ENCODE measurements around the gene TRAF3IP3.
"Not testable (repeated sequence)": the region's sequence is repeated elsewhere in the genome, so short reads cannot be mapped to it uniquely, and the experiment has no call there.

Gene TRAF3IP3

DNA sequence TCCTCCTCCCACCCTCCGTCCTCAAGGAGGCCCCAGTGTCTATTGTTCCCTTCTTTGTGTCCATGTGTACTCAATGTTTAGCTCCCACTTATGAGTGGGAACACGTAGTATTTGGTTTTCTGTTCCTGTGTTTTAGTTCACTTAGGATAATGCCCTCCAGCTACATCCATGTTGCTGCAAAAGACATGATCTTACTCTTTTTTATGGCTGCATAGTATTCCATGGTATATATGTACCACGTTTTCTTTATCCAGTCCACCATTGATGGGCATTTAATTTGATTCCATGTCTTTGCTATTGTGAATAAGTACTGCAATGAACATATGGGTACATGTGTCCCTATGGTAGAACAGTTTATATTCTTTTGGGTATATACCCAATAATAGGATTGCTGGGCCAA is 37.9 kb downstream of the TRAF3IP3 start:
- not testable (repeated sequence) for DNase-seq (ENCODE audit: low read depth in 2 of 2, low spot score in 1 of 2)

DNA sequence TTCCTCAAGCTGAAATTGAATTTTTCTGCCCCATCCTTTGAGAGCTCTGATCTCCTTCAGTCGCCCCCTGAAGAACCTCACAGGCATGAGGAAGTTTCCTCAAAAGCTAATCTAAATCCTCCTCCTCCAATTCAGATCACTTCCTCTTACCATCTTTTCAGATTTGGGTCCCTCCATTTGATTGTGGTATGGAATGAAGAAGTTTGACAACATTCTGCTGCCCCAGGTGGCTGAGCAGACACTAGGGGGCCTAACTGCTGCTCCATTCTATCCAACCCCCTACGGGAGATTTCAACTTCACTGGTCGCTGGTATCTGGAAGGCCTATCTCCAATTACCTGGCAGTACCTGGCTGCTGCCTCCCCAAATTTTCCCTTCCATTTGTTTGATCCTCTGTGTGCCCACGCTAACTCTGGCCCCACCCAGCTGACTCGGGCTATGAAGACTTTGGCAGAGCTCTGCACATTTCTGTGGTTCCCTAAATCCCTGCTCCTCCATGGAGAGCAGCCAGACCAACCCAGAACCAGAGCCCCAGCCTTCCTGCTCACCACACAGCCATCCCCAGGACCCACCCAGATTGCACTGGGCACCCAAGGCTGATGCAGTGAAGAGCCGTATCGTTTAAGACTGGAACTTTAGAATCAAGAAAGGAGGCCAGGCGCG is 42.3 kb downstream of the TRAF3IP3 start:
- no peak for DNase-seq (ENCODE audit: low read depth in 2 of 2, low spot score in 1 of 2)

DNA sequence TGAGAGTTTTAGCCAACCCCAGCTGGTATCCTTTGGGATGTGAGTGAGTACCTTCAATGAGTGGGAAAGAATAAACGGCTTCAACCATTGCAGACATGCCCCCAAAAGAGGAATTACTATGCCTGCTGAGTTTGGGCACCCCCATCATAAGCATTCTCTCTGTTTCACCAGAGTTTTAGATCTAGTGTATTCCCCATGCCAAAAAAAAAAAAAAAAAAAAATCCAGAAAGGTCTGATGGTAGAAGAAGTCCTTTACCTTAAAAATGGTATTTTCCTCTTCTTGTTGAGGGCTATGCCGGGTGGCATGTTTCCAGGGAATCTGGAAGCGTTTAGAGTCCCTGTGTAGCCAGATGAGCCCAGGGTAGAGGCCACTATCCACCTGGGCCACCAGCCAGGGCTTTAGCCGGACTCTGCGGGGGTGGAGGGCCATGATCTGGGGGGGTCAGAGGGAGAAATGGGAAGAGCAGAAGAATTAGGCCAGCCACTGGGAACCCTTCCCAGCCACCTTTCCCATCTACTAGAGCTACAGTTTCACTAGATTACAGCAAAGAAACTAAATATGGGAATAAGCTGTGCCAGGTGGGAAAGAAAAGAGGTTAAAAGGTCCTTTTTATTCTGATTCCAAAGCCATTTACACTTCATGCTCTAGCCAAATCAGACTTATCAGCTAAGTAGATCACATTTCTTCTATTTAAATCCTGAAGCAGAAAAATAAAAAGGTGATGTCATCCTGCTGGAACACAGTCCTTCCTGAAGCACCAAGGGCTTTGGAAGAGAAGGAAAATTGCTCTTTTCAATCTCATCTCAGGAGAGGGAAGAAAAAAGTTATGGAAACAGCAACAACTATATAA is 45.4 kb downstream of the TRAF3IP3 start:
- no peak for DNase-seq (ENCODE audit: low read depth in 2 of 2, low spot score in 1 of 2)

DNA sequence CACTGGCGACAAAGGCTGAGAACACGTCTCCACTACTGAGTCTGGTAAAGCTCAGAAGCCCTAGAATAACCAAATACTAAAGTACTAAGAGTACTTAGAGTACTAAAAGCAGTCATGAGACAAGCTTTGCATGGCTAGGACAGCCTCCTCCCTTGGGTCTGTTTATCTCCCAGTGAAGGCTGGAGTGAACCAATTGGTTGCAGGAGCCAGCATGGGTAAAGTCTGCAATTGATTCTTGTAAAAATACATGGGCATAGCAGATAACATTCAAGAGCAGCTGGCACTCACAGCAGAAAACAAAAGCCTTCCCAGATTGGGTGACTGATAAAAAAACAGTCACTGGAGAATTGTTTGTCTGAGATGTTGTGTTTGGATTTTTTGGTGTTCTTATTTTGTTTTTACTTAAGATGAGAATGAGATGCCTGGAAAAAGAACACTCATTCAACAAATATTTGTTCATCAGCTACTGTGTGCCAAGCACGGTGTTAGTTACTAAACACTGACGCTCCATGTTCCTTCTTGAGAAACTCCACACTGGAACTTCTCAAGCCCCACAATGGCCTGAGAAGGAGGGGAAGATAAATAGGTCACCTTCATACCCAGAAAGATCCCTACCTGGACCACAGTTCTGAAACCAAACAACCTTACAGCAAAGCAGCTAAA is 46.4 kb downstream of the TRAF3IP3 start:
- DNase-seq (ENCODE audit: low read depth in 2 of 2, low spot score in 1 of 2), result no peak

DNA sequence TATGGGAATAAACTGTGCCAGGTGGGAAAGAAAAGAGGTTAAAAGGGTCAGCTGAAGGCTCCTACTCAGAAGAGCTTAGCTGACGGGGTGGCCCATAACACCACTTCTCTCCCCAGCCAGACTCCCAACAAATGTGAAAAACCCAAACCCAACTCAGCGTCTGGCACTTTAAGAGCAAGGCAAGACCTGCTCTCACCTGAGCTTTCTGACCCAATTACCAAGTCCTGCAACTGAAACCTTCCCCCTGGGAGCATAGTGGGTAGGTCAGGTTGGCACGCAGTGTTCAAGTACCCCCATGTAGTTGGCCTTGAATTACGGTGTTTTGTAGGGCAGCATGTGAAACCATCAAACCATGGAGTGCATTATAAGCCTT is 46.9 kb downstream of the TRAF3IP3 start:
- no peak for DNase-seq (ENCODE audit: low read depth in 2 of 2, low spot score in 1 of 2)

DNA sequence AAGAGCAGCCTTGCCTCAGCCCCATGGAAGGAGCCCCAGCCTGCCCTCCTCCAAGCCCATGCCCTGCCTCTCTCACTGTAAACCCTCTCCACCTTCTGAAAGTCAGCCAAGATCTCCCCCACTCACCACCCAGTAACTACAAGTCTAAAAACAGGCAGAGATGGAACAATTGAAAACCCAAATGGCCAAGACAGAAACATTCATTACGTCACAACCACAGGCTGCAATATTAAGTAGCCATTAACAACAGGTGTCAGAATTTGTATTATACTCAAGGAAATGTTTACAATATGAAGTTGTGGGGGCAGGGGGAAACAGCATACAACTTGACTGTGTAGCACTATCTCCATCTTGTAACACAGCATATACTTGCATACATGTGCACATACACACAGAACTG is 47.7 kb downstream of the TRAF3IP3 start:
- no peak for DNase-seq (ENCODE audit: low read depth in 2 of 2, low spot score in 1 of 2)

DNA sequence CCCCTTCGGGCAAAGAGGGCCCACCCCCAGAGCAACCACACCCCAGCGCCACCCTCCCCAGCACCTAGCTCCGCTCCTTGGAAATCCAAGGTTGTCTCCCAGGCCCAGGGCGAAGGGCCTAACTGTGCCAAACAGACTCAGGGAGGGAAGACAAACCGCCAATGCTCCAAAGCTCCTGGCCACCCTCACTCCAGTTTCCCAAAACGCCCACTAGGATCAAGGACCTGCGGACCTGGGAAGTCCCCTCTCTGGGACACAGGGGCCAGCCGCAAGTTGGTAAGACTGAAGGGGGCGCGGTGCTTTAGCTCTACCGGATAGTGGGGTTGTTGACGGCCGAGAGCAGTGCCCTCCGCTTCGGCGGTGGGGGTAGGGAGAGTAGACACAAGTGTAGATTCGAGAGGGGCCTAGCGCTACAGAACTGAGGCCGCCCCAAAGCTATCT is 49.5 kb downstream of the TRAF3IP3 start:
- DNase-seq (ENCODE audit: low read depth in 2 of 2, low spot score in 1 of 2), result no peak

DNA sequence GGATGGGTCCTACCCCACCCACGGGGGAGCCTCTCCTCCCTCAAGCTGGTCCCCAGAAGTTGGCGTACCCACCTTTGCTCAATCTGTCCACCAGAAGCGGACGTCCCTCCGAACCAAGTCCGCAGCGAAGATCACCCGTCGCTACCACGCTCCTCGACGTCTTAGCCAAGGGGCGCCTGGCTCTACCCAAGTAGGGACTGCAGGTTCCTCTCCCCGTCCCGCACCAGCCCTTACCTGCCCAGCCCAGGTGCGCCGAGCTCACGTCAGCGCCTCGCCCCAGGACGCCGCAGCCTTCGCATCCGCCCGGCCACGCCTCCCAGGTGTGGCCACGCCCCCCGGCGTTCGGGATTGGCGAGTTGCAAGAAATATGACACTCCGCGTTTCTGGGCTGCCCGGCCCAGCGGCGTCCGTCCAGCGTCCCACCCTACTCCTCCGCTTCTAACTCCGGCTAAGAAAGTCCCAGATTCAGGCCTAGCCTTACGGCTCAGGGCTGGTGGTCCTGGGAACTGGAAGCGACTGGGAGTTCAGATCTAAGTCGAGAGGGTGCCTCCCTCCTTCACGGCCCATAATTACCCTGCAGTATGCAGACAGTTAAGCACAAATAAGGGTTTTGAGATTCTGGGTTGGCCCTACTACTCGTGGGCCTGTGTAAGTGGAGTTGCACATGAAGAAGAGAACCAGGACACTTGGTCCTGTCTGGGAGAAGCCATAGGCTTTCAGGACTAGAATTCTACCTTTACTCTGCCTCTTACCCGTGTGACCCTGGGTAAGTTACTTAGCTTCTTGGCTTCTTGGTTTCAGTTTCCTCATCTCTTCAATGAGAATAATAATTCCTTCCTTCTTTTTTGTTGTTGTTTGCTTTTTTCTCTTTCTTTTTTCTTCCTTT is 50.3 kb downstream of the TRAF3IP3 start, which contains the start of gene IRF6:
Gene IRF6 (minus strand): TSS at position 268 of the 886 bp plus-strand sequence. CDS start 4,729 bp downstream, outside the sequence.
- DNase-seq (ENCODE audit: low read depth in 2 of 2, low spot score in 1 of 2), result peak; percentile 43 to 44

DNA sequence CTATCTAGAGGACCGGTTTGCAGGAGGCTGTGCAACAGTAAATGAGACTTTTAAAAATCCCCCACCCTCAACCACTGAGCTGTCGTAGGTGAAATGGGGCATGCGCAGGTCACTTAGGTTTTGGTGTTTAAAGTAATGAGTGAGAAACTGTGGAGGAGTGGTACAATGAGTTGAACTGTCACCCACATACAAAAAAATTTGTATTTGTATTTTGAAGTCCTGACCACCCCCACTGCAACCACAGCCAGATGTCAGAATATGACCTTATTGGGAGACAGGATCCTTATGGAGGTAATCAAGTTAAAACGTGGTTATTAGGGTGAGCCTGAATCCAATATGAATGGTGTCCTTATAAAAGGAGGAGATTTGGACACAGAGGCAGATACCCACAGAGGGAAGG is 51.7 kb downstream of the TRAF3IP3 start:
- DNase-seq (ENCODE audit: low read depth in 2 of 2, low spot score in 1 of 2), result no peak

DNA sequence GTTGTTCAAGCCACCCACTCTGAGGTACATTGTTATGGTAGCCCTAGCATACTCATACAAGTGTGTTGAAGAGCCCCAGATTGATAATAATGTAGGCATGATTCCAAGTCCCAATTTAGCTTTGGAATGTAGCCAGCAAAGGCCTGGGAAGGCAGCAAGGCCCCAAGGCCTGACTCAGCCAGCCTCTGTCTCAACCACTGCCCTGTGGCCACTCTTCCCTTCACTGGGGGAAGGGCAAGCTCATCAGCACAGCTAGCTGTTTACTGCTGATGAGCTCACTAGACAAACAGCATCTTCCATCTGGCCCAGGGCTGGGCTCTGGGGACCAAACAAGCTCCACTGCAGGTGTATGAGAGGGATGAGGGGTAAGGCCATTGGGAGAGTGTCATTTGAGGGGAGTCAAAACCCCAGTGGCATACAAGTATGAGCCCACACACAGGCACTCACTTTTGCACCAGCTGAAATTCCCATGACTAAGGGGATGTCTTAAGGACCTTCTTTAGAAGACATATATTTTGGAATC is 52.3 kb downstream of the TRAF3IP3 start:
- no peak for DNase-seq (ENCODE audit: low read depth in 2 of 2, low spot score in 1 of 2)

DNA sequence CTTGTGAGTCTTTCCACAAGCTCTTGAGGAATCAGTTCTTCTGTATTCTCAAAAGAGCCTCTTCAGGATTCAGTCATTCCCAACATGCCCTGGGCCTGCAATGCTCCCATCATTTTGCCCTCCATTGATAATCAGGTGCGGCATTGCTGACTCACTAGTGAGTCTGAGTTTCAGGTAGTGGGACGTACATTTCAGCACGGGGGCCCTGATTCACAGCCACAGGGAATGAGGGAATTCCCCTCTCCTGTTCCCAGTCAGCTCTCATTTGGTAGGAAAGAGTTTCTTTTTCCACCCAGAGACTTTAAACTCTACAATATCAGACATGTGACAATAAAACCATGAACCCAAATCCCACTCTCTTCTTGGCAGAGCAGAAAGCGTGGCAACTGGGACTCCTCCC is 53.8 kb downstream of the TRAF3IP3 start:
- DNase-seq (ENCODE audit: low read depth in 2 of 2, low spot score in 1 of 2), result no peak

DNA sequence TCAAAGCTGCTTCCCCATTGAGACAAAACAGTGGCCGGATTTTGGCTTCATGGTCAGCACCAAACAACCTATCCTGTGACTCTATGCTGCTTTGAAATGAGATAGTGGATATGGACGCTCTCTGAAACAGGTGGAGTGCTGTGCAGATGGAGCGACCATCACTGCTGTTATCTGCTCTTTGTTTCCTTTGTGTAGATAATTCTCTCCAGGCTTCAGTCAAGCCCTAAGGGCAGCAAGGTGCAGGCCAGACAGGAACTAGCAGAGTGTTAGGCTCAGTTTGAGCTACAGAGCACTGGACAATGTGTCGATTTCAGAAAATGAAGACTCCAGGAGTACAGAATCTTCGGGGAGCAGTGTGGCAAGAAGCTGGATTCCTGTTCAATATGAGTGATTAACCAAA is 54.9 kb downstream of the TRAF3IP3 start:
- DNase-seq (ENCODE audit: low read depth in 2 of 2, low spot score in 1 of 2), result no peak

DNA sequence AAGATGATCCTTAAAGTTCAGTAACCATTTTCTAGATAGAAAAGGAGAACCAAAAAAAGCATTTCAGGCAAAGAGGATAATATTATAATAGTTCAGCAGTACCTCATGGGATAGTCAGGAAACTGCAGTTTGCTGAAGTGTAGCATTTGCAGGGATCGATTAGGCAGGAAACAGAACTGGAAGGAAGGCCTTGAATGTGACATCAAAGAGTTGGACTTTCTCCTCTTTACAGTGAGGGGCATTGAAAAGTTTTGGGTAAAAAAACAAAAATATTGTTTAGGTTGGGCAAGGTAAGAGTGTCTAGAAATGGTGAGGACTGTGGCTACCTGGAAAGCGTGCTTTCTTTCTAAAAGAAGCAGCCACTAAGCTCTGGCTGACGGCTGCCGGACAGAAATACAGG is 58.0 kb downstream of the TRAF3IP3 start:
- no peak for DNase-seq (ENCODE audit: low read depth in 2 of 2, low spot score in 1 of 2)

DNA sequence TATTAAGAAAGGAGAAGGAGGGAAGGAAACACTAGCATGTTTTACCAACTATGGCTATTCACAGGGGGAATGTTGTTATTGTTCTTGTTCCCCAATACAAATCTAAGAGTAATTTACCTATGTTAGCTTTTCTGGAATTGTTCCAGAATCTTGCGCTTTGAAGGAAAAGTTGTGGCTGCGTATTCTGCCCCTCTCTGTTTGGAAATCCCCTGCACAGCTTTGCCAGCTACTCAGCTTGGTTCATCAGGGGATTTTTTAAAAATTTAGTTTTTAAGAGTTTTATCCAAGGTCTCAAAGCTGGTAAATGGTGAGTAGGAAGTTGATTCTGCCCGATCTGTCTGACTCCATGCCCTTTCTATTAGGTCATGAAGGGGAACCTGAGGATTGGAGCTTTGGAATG is 59.6 kb downstream of the TRAF3IP3 start:
- DNase-seq (ENCODE audit: low read depth in 2 of 2, low spot score in 1 of 2), result no peak

DNA sequence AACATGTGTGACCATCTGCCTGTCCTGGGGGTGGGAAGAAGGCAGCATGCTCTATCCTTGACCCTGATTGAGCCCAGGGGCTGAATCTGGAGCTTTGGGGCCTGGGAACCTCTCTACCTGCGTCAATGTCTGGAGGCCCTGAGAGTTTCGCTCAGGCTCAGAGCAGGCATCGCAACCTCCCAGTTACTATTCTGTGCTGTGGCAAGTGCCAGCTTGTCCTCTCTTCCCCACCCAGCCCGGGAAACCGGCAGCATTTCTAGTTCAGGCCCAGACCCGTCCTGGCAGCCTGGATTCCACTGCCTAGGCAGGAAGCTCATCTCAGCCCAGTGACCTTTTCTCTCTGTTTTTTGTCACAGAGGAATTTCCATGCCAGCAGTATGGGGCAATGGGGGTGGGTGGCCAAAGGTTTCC is 60.1 kb downstream of the TRAF3IP3 start:
- DNase-seq (ENCODE audit: low read depth in 2 of 2, low spot score in 1 of 2), result no peak

DNA sequence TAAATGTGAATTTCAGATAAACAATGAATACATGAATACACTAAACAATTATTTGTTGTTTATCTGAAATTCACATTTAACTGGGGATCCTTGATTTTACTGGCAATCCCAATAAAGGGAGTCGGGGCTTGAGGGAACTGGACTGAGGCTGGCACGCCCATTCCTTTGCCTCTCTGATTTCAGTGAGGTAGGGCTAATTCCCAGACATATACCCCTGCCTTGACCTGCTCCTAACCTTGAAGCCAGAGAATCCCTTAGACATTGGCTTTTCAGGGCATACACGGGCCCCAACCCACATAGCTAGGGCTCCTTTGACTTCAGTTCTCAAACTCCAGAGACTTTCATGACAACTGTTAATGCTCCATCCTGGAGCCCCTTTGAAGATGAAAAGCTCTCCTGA is 61.1 kb downstream of the TRAF3IP3 start:
- DNase-seq (ENCODE audit: low read depth in 2 of 2, low spot score in 1 of 2), result no peak

DNA sequence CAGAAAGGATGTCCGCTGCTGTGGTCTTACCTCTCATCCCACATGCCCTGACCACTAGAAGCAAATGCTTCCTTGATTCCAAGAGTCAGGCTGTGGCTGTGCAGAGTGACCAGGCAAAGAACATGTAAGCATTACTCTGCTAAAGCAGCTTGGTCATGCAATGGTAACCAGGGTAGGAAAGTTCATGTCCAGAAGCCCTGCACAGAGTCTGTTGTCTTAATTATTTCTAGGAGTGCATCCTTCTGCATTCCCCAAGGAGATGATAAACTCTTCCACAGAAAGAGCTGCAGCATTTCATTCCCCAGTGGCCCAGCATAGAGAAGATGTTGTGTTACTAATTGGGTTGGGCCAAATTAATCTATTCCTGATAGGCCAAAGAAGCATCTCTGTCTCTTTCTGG is 61.8 kb downstream of the TRAF3IP3 start:
- DNase-seq (ENCODE audit: low read depth in 2 of 2, low spot score in 1 of 2), result no peak

DNA sequence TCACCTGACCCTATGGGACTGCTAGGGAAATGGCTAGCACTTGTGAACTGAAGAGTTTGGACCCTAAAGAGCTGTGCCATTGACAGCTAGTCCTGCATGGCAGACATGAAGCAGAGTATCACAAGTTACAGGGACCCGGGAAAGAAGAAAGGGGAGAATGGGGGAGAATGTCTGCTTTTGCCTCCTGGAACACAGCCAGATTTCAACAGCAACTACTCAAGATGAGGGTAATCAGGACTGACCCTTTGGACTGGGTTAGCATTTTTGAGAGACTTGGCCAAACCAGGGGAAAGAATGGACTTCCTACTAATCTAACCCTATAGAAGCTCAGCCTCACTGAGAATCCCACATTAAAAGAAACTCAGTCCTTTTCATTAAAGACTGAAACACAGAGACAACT is 63.2 kb downstream of the TRAF3IP3 start:
- no peak for DNase-seq (ENCODE audit: low read depth in 2 of 2, low spot score in 1 of 2)

DNA sequence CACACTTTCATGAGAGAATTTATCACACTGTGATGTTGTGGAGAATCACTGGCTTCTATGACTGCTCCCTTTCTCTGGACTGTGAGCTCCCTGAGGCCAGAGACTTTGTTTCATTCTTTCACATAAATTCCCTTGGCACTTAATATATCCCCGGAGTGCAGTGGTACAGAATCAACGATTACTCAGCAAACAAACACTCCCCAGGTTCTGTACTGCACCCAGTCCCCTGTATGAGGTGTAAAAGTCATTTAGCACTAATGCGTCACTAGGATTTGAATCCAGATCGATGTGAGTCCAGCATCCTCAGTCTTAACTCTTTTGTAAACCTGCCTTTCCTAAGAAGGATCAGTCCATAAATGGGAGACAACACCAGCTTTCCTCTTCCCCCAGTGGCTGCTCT is 65.1 kb downstream of the TRAF3IP3 start:
- no peak for DNase-seq (ENCODE audit: low read depth in 2 of 2, low spot score in 1 of 2)

DNA sequence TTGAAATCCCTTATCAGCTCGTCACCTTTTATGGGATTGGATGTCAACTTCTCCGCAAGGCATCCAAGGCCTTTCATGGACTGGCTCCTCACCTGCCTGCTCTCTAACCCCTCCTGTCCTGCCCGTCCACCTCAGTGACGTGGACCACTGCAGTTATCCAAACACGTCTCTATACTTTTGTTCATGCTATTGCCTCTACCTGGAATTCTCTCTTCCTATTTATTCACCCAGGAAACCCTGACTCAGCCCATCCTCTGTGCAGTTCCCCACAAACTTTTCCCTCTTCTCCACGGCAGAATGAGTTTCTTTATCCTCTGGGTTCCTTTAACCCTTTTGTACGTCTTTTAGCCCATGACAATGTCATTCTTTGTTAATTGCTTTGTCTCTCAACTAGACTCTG is 66.9 kb downstream of the TRAF3IP3 start:
- no peak for DNase-seq (ENCODE audit: low read depth in 2 of 2, low spot score in 1 of 2)
